Measurements from ENCODE around the gene ENPP1. TPM values are rescaled to one million over a fixed set of nuclear protein-coding genes. Genes with fewer than 3 reads are reported as not detected.

The ENPP1 gene
- total and polyA plus RNA-seq, 2 experiments from 2014 or later, result 0.84 to 3.1 TPM

- TF ChIP-seq CTCF (IDR thresholded peaks at IDR 0.05; ENCODE audit: low read depth, low read length), result no peak
- no peak for DNase-seq (ENCODE audit: low read depth in 1 of 2, low spot score in 1 of 2)
- no peak overlapping the region for H3K27ac ChIP-seq
- no peaks in the 10 kb centered on the region for H3K9me3 ChIP-seq (ENCODE audit: low read depth)
- H3K4me1 ChIP-seq (ENCODE audit: low read depth), result no peaks in the 10 kb centered on the region
- no peaks in the 10 kb centered on the region for H3K36me3 ChIP-seq
- peaks cover 10% of the 10 kb centered on the region for H3K27me3 ChIP-seq
- H3K4me3 ChIP-seq, result peak overlapping the region; percentile 44
Measured at GRCh38 chr6:131807321-131807643, 538 bp upstream of the ENPP1 start.

GRCh38 chr6:131808460-131809269 lies 845 bp downstream of the ENPP1 start:
- H3K4me3 ChIP-seq, result peak overlapping the region; percentile 55
- no peaks in the 10 kb centered on the region for H3K9me3 ChIP-seq (ENCODE audit: low read depth)
- H3K27me3 ChIP-seq, result peaks cover 10% of the 10 kb centered on the region
- DNase-seq (ENCODE audit: low read depth in 1 of 2, low spot score in 1 of 2), result no peak
- H3K36me3 ChIP-seq, result no peaks in the 10 kb centered on the region
- no peaks in the 10 kb centered on the region for H3K4me1 ChIP-seq (ENCODE audit: low read depth)
- TF ChIP-seq CTCF (IDR thresholded peaks at IDR 0.05; ENCODE audit: low read depth, low read length), result no peak
- no peak overlapping the region for H3K27ac ChIP-seq

- no peak for TF ChIP-seq CTCF (IDR thresholded peaks at IDR 0.05; ENCODE audit: low read depth, low read length)
- H3K4me1 ChIP-seq (ENCODE audit: low read depth), result no peaks in the 10 kb centered on the region
- no peak overlapping the region for H3K4me3 ChIP-seq
- no peak for DNase-seq (ENCODE audit: low read depth in 1 of 2, low spot score in 1 of 2)
- H3K27ac ChIP-seq, result no peak overlapping the region
- H3K9me3 ChIP-seq (ENCODE audit: low read depth), result no peaks in the 10 kb centered on the region
- no peaks in the 10 kb centered on the region for H3K36me3 ChIP-seq
- H3K27me3 ChIP-seq, result peaks cover 7% of the 10 kb centered on the region
Measured at GRCh38 chr6:131811500-131811899, 3.7 kb downstream of the ENPP1 start.

- H3K4me3 ChIP-seq, result no peak overlapping the region
- H3K36me3 ChIP-seq, result no peaks in the 10 kb centered on the region
- H3K27ac ChIP-seq, result no peak overlapping the region
- no peaks in the 10 kb centered on the region for H3K9me3 ChIP-seq (ENCODE audit: low read depth)
- no peaks in the 10 kb centered on the region for H3K27me3 ChIP-seq
- TF ChIP-seq CTCF (IDR thresholded peaks at IDR 0.05; ENCODE audit: low read depth, low read length), result no peak
- H3K4me1 ChIP-seq (ENCODE audit: low read depth), result no peaks in the 10 kb centered on the region
- peak in 1 of 2 donors; percentile 58 for DNase-seq (ENCODE audit: low read depth in 1 of 2, low spot score in 1 of 2)
Measured at GRCh38 chr6:131813991-131814390, 6.2 kb downstream of the ENPP1 start.

- no peak overlapping the region for H3K27ac ChIP-seq
- TF ChIP-seq CTCF (IDR thresholded peaks at IDR 0.05; ENCODE audit: low read depth, low read length), result no peak
- no peaks in the 10 kb centered on the region for H3K36me3 ChIP-seq
- no peak for DNase-seq (ENCODE audit: low read depth in 1 of 2, low spot score in 1 of 2)
- no peaks in the 10 kb centered on the region for H3K4me1 ChIP-seq (ENCODE audit: low read depth)
- no peak overlapping the region for H3K4me3 ChIP-seq
- H3K9me3 ChIP-seq (ENCODE audit: low read depth), result no peaks in the 10 kb centered on the region
- H3K27me3 ChIP-seq, result no peaks in the 10 kb centered on the region
Measured at GRCh38 chr6:131816869-131817268, 9.0 kb downstream of the ENPP1 start.

All from cardiac muscle cell (in vitro differentiated cells and primary cell).